Measurements from ENCODE around the gene HAUS2.

HAUS2 gene

DNA sequence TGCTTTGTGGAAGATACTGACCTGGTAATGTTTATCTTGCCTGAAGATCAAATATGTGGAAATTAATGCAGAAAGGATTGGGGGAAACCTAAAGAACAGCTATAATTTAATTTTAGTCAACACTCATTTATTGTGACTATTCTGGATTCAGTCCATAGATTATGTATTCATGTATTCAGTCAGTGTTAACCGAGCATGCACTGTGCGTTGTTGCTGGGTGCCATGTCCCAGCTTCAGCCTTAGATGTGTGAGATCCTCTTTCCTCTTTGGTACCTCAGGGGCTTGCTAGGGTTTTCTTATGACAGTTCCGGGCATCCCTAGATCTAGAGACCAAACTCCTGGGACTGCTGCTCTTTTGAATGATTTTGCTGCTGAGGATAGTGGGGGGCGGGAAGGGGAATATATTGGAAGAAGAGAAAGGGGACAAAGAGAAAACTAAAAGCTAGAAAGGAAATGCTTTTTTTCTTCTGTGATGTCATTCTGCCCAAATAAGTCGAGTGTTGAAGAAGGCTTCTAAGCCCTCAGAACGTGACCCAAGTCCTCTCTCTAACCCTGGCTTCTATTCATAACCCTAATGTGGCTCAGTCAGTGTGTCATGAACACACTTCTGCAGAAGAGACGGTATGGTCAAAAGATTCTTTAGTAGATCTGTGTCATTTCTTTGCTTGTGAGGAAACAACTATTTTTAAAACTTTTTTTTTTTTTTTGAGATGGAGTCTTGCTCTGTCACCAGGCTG, 60.3 kb downstream of the HAUS2 start:
- no peak for DNase-seq (ENCODE audit: low spot score)

DNA sequence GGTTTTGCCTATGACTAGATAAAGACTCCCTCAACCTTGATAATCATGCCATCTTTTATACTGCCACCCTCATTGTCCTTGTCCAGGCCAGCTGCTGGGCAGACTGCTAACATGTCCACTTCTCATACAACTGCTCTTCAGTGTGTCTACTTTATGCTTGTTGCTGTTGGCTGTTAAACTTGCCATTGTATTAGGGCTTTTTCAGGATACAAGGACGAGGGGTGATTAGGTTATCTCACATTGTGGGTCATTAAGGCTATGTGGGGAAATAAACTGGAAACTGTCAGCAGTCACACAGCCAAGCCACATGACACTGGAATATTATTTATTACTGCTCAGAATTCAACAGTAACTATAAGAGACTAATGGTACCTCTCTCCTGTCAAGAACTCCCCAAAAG, 62.9 kb downstream of the HAUS2 start:
- no peak for DNase-seq (ENCODE audit: low spot score)

DNA sequence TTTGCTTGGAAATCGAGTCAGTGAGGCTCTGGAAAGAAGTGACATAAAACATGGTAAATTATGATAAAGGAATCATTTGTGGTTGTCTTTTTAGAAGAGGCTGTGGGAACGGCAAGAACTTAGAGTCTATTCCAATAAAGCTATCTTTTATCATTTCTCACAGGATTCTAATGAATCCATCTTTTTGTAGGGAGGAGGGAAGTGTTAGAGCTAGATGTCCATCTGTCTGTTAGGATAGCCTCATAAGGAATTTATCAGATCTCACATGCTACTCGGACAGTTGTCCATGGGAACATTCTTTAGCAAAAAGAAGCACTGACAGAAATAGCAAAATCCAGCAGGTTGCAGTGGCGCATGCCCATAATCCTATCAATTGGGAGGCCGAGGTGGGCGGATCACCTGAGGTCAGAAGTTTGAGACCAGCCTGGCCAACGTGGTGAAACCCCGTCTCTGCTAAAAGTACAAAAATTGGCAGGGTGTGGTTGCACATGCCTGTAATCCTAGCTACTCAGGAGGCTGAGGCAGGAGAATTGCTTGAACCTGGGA, 63.8 kb downstream of the HAUS2 start:
- DNase-seq (ENCODE audit: low spot score): no peak

DNA sequence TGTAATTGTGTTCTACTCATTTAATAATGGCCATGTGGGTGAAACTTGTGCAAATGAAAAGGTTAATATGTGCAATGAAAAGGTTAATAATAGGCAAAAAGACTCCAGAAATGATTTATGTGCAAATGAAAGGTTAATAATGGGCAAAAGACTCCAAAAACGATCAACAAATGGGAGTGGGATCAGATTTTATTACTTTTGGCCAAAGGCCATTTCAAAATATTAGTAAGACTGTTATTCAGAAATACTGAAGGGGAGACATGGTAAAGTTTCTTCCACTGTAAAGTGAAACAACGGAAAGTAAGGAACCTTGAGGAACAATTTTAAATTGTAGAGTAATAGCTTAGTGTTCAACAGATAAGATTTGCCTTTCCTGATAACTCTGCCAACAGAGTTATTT, 67.5 kb downstream of the HAUS2 start:
- no peak for DNase-seq (ENCODE audit: low spot score)
